Calu3 (cell line): Measurements from ENCODE around the gene DDX17. TPM values are rescaled to one million over a fixed set of nuclear protein-coding genes. Genes with fewer than 3 reads are reported as not detected.

ENCODE experiments used
- BruUV-seq: library from RNA; stranded (reverse); fragments of 400-500 nt; replicated peaks from 2 replicates; lab custom pipeline; 2021; lab: Mats Ljungman, UMichigan
- CTCF ChIA-PET: fragments of 300-600 bp; sonication (Branson Sonifier 250); formaldehyde crosslinking; loops from one replicate; lab custom pipeline; 2022; ENCODE audit warnings: antibody characterized with exemption; lab: Charles Lee
- DNase-seq: peaks from one replicate; pipeline ENCODE4 v3.0.0; 2022
- H3K27ac Mint-ChIP-seq: one replicate; pipeline ENCODE4 v1.8.0; 2022; ENCODE audit warnings: mixed read lengths; ENCODE audit not compliant: unreplicated experiment
- H3K27me3 Mint-ChIP-seq: one replicate; pipeline ENCODE4 v1.8.0; 2022; ENCODE audit warnings: mixed read lengths; ENCODE audit not compliant: unreplicated experiment
- H3K36me3 Mint-ChIP-seq: one replicate; pipeline ENCODE4 v1.8.0; 2022; ENCODE audit warnings: mild to moderate bottlenecking, moderate library complexity, mixed read lengths; ENCODE audit not compliant: insufficient read depth, unreplicated experiment
- H3K4me1 Mint-ChIP-seq: one replicate; pipeline ENCODE4 v1.8.0; 2022; ENCODE audit warnings: mild to moderate bottlenecking, low read depth, mixed read lengths; ENCODE audit not compliant: unreplicated experiment
- H3K4me3 Mint-ChIP-seq: one replicate; pipeline ENCODE4 v1.8.0; 2022; ENCODE audit warnings: mild to moderate bottlenecking, low read depth, moderate library complexity, mixed read lengths; ENCODE audit not compliant: unreplicated experiment
- H3K9me3 Mint-ChIP-seq: one replicate; pipeline ENCODE4 v1.8.0; 2022; ENCODE audit warnings: low read depth, mixed read lengths; ENCODE audit not compliant: unreplicated experiment
- intact Hi-C: fragments of 100-400 bp; cut with micrococcal nuclease; formaldehyde crosslinking; loops from one replicate; pipeline ENCODE4 v1.10.0; 2022; ENCODE audit not compliant: unreplicated experiment
- total RNA-seq: library from RNA; stranded (reverse); gene quantifications from 2 replicates; pipeline ENCODE4 v1.2.3, GENCODE V29; 2022
- TF ChIP-seq, protein P1 (sequence below): fragments of 200-600 bp; IDR thresholded peaks from one replicate; pipeline ENCODE4 v1.8.0; 2022; ENCODE audit warnings: antibody characterized with exemption; ENCODE audit not compliant: unreplicated experiment

Gene DDX17
- total RNA-seq, 1 experiment from 2014 or later = 342 TPM

DNA sequence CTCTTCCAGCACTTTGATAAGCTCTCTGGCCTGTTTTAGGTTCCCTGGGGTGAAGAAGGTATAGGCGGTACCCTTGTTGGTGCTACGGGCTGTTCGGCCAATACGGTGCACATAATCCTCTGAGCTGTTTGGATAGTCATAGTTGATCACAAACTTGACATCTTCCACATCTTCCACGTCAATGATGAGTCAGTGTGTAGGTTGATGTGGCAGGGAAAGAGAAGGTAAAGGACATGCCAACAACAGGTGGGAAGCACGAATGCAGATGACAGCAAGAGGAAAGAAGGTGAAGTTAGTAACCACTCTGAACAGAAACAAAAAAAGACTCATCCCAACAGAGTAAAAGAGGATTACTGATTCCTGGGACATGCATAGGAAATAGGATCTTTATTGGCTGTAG is 18.2 kb downstream of the DDX17 start:
- CTCF ChIA-PET = no interaction called here
- Mint-ChIP-seq H3K4me3 (no peak overlapping the region), H3K4me1 (no peaks in the 10 kb centered on the region), H3K36me3 (peaks cover 90% of the 10 kb centered on the region), H3K27me3 (no peaks in the 10 kb centered on the region), H3K27ac (peak overlapping the region; percentile 23), H3K9me3 (no peaks in the 10 kb centered on the region)
- intact Hi-C loops = no loop called here
- no peak for DNase-seq
- BruUV-seq = no TSS peak
- TF ChIP-seq, protein P1, sequence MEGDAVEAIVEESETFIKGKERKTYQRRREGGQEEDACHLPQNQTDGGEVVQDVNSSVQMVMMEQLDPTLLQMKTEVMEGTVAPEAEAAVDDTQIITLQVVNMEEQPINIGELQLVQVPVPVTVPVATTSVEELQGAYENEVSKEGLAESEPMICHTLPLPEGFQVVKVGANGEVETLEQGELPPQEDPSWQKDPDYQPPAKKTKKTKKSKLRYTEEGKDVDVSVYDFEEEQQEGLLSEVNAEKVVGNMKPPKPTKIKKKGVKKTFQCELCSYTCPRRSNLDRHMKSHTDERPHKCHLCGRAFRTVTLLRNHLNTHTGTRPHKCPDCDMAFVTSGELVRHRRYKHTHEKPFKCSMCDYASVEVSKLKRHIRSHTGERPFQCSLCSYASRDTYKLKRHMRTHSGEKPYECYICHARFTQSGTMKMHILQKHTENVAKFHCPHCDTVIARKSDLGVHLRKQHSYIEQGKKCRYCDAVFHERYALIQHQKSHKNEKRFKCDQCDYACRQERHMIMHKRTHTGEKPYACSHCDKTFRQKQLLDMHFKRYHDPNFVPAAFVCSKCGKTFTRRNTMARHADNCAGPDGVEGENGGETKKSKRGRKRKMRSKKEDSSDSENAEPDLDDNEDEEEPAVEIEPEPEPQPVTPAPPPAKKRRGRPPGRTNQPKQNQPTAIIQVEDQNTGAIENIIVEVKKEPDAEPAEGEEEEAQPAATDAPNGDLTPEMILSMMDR = no peak

DNA sequence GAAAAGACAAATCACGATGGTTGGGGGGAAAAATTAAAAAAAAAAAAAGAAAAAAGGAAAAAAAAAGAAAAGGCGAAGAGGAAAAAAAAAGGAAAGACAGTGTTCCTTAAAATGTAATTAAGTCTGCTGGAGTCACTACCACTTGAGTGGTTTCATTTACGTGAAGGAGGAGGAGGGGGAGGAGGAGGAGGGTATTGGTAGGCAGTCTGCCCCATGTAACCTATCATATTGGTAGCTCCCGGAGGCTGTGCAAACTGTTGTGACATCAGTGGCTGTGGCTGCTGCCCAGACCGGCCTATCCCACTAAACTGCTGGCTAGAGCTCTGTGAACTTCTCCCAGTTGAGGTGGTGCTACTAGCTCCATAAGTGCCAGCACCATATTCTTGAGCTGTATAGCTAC is 20.3 kb downstream of the DDX17 start:
- Mint-ChIP-seq H3K27ac (no peak overlapping the region), H3K9me3 (no peaks in the 10 kb centered on the region)

DNA sequence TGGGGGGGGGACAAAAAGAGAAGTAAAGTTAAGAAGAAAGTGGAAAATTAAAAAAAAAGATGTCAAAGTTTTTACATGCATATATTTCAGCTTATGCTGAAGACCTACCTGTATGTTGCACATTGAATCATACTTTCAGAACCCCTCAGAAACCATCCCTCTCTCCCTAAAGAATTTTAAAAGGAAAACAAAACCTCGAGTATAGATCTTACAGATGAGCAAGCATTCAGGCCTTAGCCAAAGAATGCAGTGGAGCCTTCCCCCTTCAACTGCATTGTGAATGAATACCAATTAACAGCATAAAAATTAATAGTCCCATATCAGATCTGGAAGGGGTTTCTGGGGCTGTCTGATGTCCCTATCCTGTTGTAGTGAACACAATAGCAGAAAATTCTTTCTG is 21.9 kb downstream of the DDX17 start:
- Mint-ChIP-seq H3K9me3 (no peaks in the 10 kb centered on the region), H3K4me1 (no peaks in the 10 kb centered on the region), H3K27ac (peak overlapping the region; percentile 71), H3K4me3 (no peak overlapping the region), H3K36me3 (peaks cover 93% of the 10 kb centered on the region), H3K27me3 (no peaks in the 10 kb centered on the region)
- DNase-seq = no peak
- BruUV-seq = no TSS peak
- TF ChIP-seq, protein P1 = no peak
- CTCF ChIA-PET = no interaction called here
- intact Hi-C loops = no loop called here

More for the DNA sequence above, 20.3 kb downstream of the DDX17 start:
- CTCF ChIA-PET = interaction anchor here (0.7 kb wide), 1 partner anchor 43 kb away, joined by 7 read pairs; no protein-coding TSS in a partner anchor
- Mint-ChIP-seq H3K4me3 (no peak overlapping the region), H3K27me3 (no peaks in the 10 kb centered on the region), H3K36me3 (peaks cover 93% of the 10 kb centered on the region), H3K4me1 (no peaks in the 10 kb centered on the region)
- TF ChIP-seq, protein P1 = no peak
- intact Hi-C loops = no loop called here
- DNase-seq = no peak
- no TSS peak for BruUV-seq

DNA sequence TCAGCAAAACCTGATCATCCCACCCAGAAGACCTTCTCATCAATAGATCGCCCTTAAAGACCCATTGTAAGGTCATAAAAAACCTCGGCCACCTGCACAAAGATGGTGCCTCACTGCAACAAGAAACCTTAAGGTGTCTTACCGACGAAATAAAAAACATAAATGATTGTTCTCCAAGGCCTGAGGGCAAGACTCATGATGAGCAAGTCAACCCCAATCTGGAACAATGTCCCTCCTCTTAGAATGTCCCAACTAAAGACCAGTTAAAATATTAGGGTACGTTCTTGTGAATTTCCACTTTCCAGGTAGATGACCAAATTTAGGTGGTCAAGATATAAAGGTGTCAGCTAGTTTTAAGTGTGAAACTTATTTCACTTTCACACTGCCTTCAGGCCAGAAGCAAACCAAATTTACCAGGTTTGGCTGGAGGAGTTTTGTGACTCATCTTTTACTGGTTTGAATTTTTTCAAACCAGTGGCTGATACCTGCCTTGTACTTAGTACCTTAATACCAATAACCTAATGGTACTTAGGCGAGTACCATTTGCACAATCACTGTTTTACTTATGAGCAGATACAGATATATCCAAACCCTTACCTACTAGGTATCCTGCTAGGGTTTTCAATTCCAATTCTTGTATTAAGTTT is 23.3 kb downstream of the DDX17 start:
- BruUV-seq = TSS peak; percentile 55
- intact Hi-C loops = no loop called here
- Mint-ChIP-seq H3K4me1 (no peaks in the 10 kb centered on the region), H3K9me3 (no peaks in the 10 kb centered on the region), H3K4me3 (no peak overlapping the region), H3K27me3 (no peaks in the 10 kb centered on the region), H3K36me3 (peaks cover 93% of the 10 kb centered on the region), H3K27ac (peak overlapping the region; percentile 12)
- TF ChIP-seq, protein P1 = no peak
- no peak for DNase-seq
- CTCF ChIA-PET = no interaction called here
